Hepatocyte (in vitro differentiated cells): ENCODE measurements around the gene TRAPPC3.

Source experiments
- CTCF ChIP-seq: fragments of 200-600 bp; sonication (generic); IDR thresholded peaks from 2 replicates; pipeline ENCODE4 v1.5.1; 2016; ENCODE audit warnings: antibody characterized with exemption, mild to moderate bottlenecking; ENCODE audit not compliant: poor library complexity
- EZH2 ChIP-seq: fragments of 200-600 bp; sonication (generic); IDR thresholded peaks from 2 replicates; pipeline ENCODE4 v1.6.1; 2016; ENCODE audit warnings: antibody characterized with exemption, mild to moderate bottlenecking, borderline replicate concordance
- EZH2phosphoT487 ChIP-seq: fragments of 200-600 bp; sonication (generic); IDR thresholded peaks from one replicate; pipeline ENCODE4 v1.6.1; 2018; ENCODE audit warnings: antibody characterized with exemption, mild to moderate bottlenecking, low read depth, moderate library complexity; ENCODE audit not compliant: unreplicated experiment, severe bottlenecking

DNA sequence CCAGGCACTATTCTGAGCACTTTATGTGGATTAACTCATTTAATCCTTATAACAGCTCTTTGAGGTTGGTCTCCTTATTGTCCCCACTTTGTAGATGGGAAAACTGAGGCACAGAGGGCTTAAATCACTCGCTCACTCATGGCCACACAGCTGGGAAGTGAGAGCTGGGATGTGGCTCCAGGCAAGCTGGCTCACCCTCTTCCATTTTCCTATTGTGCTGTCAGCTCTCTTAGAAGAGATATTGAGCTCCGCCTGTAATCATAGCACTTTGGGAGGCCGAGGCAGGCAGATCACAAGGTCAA is 20.4 kb downstream of the TRAPPC3 start:
- TF ChIP-seq CTCF (no peak), EZH2 (no peak), EZH2phosphoT487 (no peak)
